SH-SY5Y (cell line): ENCODE results near the gene INO80D.

Experiments used
- GATA2 ChIP-seq: IDR thresholded peaks from 2 replicates; pipeline ENCODE4 v1.6.1; 2011; ENCODE audit warnings: mild to moderate bottlenecking, low read depth, low read length
- GATA3 ChIP-seq: IDR thresholded peaks from 2 replicates; pipeline ENCODE4 v1.6.1; 2011; ENCODE audit warnings: low read depth, mild to moderate bottlenecking, low read length, moderate library complexity

DNA sequence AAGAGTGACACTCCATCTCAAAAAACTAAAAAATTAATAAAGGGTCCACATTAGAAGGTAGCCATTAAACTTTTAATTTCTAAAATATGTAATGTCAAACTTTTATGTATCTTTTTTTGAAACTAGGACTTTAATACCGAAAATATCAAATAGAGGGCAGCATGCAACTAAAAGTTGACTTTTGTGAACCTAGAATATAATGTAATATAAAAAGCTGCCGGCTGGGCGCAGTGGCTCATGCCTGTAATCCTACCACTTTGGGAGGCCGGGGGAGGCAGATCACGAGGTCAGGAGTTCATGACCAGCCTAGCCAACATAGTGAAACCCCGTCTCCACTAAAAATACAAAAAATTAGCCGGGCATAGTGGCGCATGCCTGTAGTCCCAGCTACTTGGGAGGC is 62.8 kb downstream of the INO80D start:
- no peak for TF ChIP-seq GATA2
- TF ChIP-seq GATA3 = no peak
